HEK293T (cell line): ENCODE results near the gene SH3PXD2A.

ENCODE experiments used
- CTCF ChIA-PET: fragments of 350-600 bp; formaldehyde crosslinking; extraction: SDS; loops from one replicate; lab custom pipeline; 2021; ENCODE audit warnings: antibody characterized with exemption, inconsistent platforms; lab: Yijun Ruan, JAX
- POLR2A ChIA-PET: fragments of 350-600 bp; formaldehyde crosslinking; extraction: SDS; loops from one replicate; lab custom pipeline; 2020; ENCODE audit warnings: antibody characterized with exemption, inconsistent platforms; lab: Yijun Ruan, JAX
- DNase-seq: peaks from one replicate; pipeline ENCODE4 v3.0.0; 2012; ENCODE audit warnings: mixed read lengths; ENCODE audit errors: extremely low spot score
- ARNT ChIP-seq: fragments of 450-650 bp; IDR thresholded peaks from 2 replicates; pipeline ENCODE4 v1.6.1; 2017; ENCODE audit warnings: mild to moderate bottlenecking
- BHLHE40 ChIP-seq: fragments of 450-650 bp; IDR thresholded peaks from 2 replicates; pipeline ENCODE4 v1.6.1; 2016; ENCODE audit warnings: mild to moderate bottlenecking, moderate library complexity, borderline replicate concordance
- CTBP1 ChIP-seq: fragments of 450-650 bp; IDR thresholded peaks from 2 replicates; pipeline ENCODE4 v1.6.1; 2016; ENCODE audit warnings: borderline replicate concordance
- ELF4 ChIP-seq: fragments of 450-650 bp; IDR thresholded peaks from 2 replicates; pipeline ENCODE4 v1.6.1; 2017; ENCODE audit warnings: antibody characterized with exemption
- FOXA1 ChIP-seq: fragments of 450-650 bp; IDR thresholded peaks from 2 replicates; pipeline ENCODE4 v1.6.1; 2016; ENCODE audit warnings: mild to moderate bottlenecking
- FOXK2 ChIP-seq: fragments of 450-650 bp; IDR thresholded peaks from 2 replicates; pipeline ENCODE4 v1.6.1; 2016; ENCODE audit warnings: mild to moderate bottlenecking
- FOXM1 ChIP-seq: fragments of 450-650 bp; IDR thresholded peaks from 2 replicates; pipeline ENCODE4 v1.6.1; 2017; ENCODE audit warnings: mild to moderate bottlenecking, borderline replicate concordance
- HDGF ChIP-seq: fragments of 450-650 bp; IDR thresholded peaks from 2 replicates; pipeline ENCODE4 v1.6.1; 2017; ENCODE audit warnings: antibody characterized with exemption, borderline replicate concordance
- L3MBTL2 ChIP-seq: fragments of 450-650 bp; conservative IDR thresholded peaks from 2 replicates; pipeline ENCODE4 v1.6.1; 2016; ENCODE audit warnings: mild to moderate bottlenecking
- LEF1 ChIP-seq: fragments of 450-650 bp; IDR thresholded peaks from 2 replicates; pipeline ENCODE4 v1.6.1; 2017; ENCODE audit warnings: mild to moderate bottlenecking, borderline replicate concordance
- NFRKB ChIP-seq: fragments of 450-650 bp; IDR thresholded peaks from 2 replicates; pipeline ENCODE4 v1.6.1; 2016; ENCODE audit warnings: mild to moderate bottlenecking, moderate library complexity
- SP1 ChIP-seq: fragments of 450-650 bp; IDR thresholded peaks from 2 replicates; pipeline ENCODE4 v1.6.1; 2017
- SUZ12 ChIP-seq: fragments of 450-650 bp; IDR thresholded peaks from 2 replicates; pipeline ENCODE4 v1.6.1; 2016; ENCODE audit warnings: mild to moderate bottlenecking
- TARDBP ChIP-seq: fragments of 450-650 bp; IDR thresholded peaks from 2 replicates; pipeline ENCODE4 v1.6.1; 2016
- ZNF384 ChIP-seq: fragments of 450-650 bp; IDR thresholded peaks from 2 replicates; pipeline ENCODE4 v1.6.1; 2016
- TF ChIP-seq, protein P1 (sequence below): fragments of 450-650 bp; IDR thresholded peaks from 2 replicates; pipeline ENCODE4 v1.6.1; 2016

Gene SH3PXD2A

GRCh38 chr10:103789771-103790201 is 65.6 kb downstream of the SH3PXD2A start:
- DNase-seq: no peak
- CTCF ChIA-PET: interaction anchor here (1.6 kb wide), 1 partner anchor 11 kb away, joined by 3 read pairs; no protein-coding TSS in a partner anchor

DNA sequence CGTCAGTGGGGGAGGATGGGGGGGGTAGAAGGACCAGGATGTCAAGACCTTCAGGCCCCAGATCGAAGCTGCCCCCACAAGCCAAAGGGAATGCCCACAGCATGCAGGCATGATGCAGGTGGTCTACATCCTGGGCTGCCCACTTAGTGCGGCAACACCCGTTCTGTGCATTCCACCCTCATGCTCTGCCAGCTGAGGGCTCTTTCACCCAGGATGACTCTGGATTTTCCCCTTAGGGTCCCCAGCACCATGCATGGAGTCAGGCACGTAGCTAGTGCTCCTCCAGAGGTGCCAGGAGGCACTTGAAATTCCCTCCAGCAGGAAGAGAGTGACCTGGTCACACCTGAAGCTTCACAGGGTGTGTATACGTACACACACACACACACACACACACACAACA is 66.2 kb downstream of the SH3PXD2A start:
- ChIA-PET CTCF (interaction anchor here (1.6 kb wide), 1 partner anchor 10 kb away, joined by 3 read pairs; no protein-coding TSS in a partner anchor), POLR2A (interaction anchor here (1.0 kb wide), 1 partner anchor 9 kb away, joined by 4 read pairs; no protein-coding TSS in a partner anchor)
- no peak for TF ChIP-seq L3MBTL2
- TF ChIP-seq HDGF: no peak
- no peak for TF ChIP-seq SP1
- TF ChIP-seq ZNF384: no peak
- no peak for TF ChIP-seq NFRKB
- no peak for DNase-seq

More at GRCh38 chr10:103789771-103790201, 65.6 kb downstream of the SH3PXD2A start:
- TF ChIP-seq HDGF (no peak), TARDBP (no peak), LEF1 (no peak), SUZ12 (no peak), ELF4 (no peak)
- TF ChIP-seq, protein P1, sequence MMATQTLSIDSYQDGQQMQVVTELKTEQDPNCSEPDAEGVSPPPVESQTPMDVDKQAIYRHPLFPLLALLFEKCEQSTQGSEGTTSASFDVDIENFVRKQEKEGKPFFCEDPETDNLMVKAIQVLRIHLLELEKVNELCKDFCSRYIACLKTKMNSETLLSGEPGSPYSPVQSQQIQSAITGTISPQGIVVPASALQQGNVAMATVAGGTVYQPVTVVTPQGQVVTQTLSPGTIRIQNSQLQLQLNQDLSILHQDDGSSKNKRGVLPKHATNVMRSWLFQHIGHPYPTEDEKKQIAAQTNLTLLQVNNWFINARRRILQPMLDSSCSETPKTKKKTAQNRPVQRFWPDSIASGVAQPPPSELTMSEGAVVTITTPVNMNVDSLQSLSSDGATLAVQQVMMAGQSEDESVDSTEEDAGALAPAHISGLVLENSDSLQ: no peak
- POLR2A ChIA-PET: interaction anchor here (1.0 kb wide), 1 partner anchor 8 kb away, joined by 4 read pairs; no protein-coding TSS in a partner anchor

- TF ChIP-seq ZNF384 (no peak), FOXA1 (no peak), BHLHE40 (no peak), ELF4 (no peak), ARNT (no peak), HDGF (no peak), SP1 (no peak), L3MBTL2 (no peak), FOXK2 (no peak), NFRKB (no peak), CTBP1 (no peak), SUZ12 (no peak)
- TF ChIP-seq, protein P1: no peak
- POLR2A ChIA-PET: no interaction called here
- DNase-seq: no peak
- CTCF ChIA-PET: no interaction called here
Observed at GRCh38 chr10:103787331-103787730, 68.0 kb downstream of the SH3PXD2A start.

GRCh38 chr10:103786020-103786419 is 69.4 kb downstream of the SH3PXD2A start:
- TF ChIP-seq FOXM1 (no peak), FOXK2 (no peak), SP1 (no peak), BHLHE40 (no peak), CTBP1 (no peak), SUZ12 (no peak), HDGF (no peak), NFRKB (no peak), LEF1 (no peak), FOXA1 (no peak), ELF4 (no peak)
- POLR2A ChIA-PET: no interaction called here
- DNase-seq: no peak
- CTCF ChIA-PET: no interaction called here

GRCh38 chr10:103784723-103785418 is 70.5 kb downstream of the SH3PXD2A start:
- TF ChIP-seq, protein P1: no peak
- TF ChIP-seq FOXM1: no peak
- ChIA-PET CTCF (no interaction called here), POLR2A (no interaction called here)
- no peak for DNase-seq

DNA sequence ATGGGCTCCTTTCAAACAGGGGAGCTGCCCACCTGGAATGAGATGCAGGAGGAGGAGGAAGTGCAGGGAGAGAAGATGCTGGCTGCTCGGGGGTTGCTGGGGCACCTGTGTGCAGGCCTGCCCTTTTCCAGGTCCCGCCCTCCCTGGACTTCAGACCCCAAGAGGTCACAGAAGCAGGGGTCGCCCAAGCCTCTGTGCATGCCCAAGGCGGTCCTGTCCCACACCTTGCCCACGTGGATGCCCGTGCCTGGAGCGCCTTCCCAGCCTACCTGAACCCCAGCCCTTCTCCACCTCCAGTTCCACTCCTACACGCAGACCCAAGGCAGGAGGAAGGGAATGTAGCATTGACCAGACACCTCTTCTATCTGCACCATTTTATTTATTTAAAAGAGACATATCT is 71.3 kb downstream of the SH3PXD2A start:
- no peak for TF ChIP-seq SP1
- no peak for TF ChIP-seq LEF1
- no peak for TF ChIP-seq TARDBP
- TF ChIP-seq SUZ12: no peak
- no peak for TF ChIP-seq BHLHE40
- TF ChIP-seq, protein P1: no peak
- TF ChIP-seq FOXM1: no peak
- TF ChIP-seq CTBP1: no peak
- POLR2A ChIA-PET: no interaction called here

More for the DNA sequence above, 71.3 kb downstream of the SH3PXD2A start:
- DNase-seq: no peak
- CTCF ChIA-PET: no interaction called here
